HEK293 (cell line): ENCODE measurements around the gene HES1.
A peak's percentile ranks its signal among the peaks of the same experiment; 100 is the strongest.

ENCODE experiments used
- CTCF ChIA-PET: fragments of 350-600 bp; formaldehyde crosslinking; extraction: SDS; loops from one replicate; lab custom pipeline; 2021; ENCODE audit warnings: antibody characterized with exemption; lab: Yijun Ruan, JAX
- POLR2A ChIA-PET: fragments of 300-600 bp; formaldehyde crosslinking; extraction: SDS; loops from one replicate; lab custom pipeline; 2020; ENCODE audit warnings: antibody characterized with exemption, inconsistent platforms; lab: Yijun Ruan, JAX
- H3K27ac ChIP-seq: fragments of 200-500 bp; sonication (Bioruptor generic); 2 replicates; pipeline ENCODE4 v1.5.1; 2014; ENCODE audit warnings: low read depth, low read length, control low read depth, inconsistent platforms; ENCODE audit errors: extremely low read depth
- H3K36me3 ChIP-seq, 2 experiments: fragments of 200-500 bp in 1 of 2; sonication (Bioruptor generic) in 1 of 2; 1 replicate in 1 of 2; 2 replicates in 1 of 2; pipeline ENCODE4 v1.5.1; 2014 to 2017; ENCODE audit warnings: inconsistent platforms in 2 of 2, low read length in 2 of 2; ENCODE audit not compliant: control insufficient read depth in 2 of 2, insufficient read depth in 1 of 2
- H3K4me1 ChIP-seq: fragments of 200-500 bp; sonication (Bioruptor generic); 2 replicates; pipeline ENCODE4 v1.5.1; 2014; ENCODE audit warnings: mild to moderate bottlenecking, low read length, inconsistent platforms; ENCODE audit not compliant: control insufficient read depth, insufficient read depth
- H3K4me3 ChIP-seq: 2 replicates; pipeline ENCODE4 v1.5.1; 2011; ENCODE audit warnings: low read depth, mild to moderate bottlenecking, control low read depth, low read length, moderate library complexity
- H3K9me3 ChIP-seq: fragments of 200-500 bp; sonication (Bioruptor generic); 2 replicates; pipeline ENCODE4 v1.5.1; 2014; ENCODE audit warnings: low read depth, low read length, inconsistent platforms; ENCODE audit not compliant: control insufficient read depth, insufficient read depth
- HIC1 ChIP-seq: fragments of 450-650 bp; formaldehyde crosslinking; IDR thresholded peaks from 2 replicates; pipeline ENCODE4 v1.5.1; 2016; ENCODE audit warnings: missing biosample characterization, missing genetic modification characterization
- IKZF3 ChIP-seq: fragments of 450-650 bp; IDR thresholded peaks from 2 replicates; pipeline ENCODE4 v1.5.0; 2018; ENCODE audit warnings: missing biosample characterization, mild to moderate bottlenecking, missing genetic modification characterization, moderate library complexity
- INSM2 ChIP-seq: fragments of 450-650 bp; formaldehyde crosslinking; IDR thresholded peaks from 2 replicates; pipeline ENCODE4 v1.5.1; 2016; ENCODE audit warnings: missing biosample characterization, missing genetic modification characterization
- KLF1 ChIP-seq: fragments of 450-650 bp; formaldehyde crosslinking; IDR thresholded peaks from 2 replicates; pipeline ENCODE4 v1.5.1; 2016; ENCODE audit warnings: missing biosample characterization, missing genetic modification characterization
- KLF10 ChIP-seq: fragments of 450-650 bp; IDR thresholded peaks from 2 replicates; pipeline ENCODE4 v1.5.1; 2018; ENCODE audit warnings: missing biosample characterization, mild to moderate bottlenecking, missing genetic modification characterization
- MZF1 ChIP-seq: fragments of 450-650 bp; formaldehyde crosslinking; IDR thresholded peaks from 2 replicates; pipeline ENCODE4 v1.5.1; 2017; ENCODE audit warnings: missing biosample characterization, missing genetic modification characterization, borderline replicate concordance
- PRDM6 ChIP-seq: fragments of 450-650 bp; formaldehyde crosslinking; IDR thresholded peaks from 2 replicates; pipeline ENCODE4 v1.5.1; 2017; ENCODE audit warnings: missing biosample characterization, missing genetic modification characterization
- SP2 ChIP-seq: fragments of 450-650 bp; formaldehyde crosslinking; IDR thresholded peaks from 2 replicates; pipeline ENCODE4 v1.5.1; 2016; ENCODE audit warnings: missing biosample characterization, missing genetic modification characterization
- YY1 ChIP-seq: fragments of 450-650 bp; formaldehyde crosslinking; IDR thresholded peaks from 2 replicates; pipeline ENCODE4 v1.5.1; 2018; ENCODE audit warnings: missing biosample characterization, missing genetic modification characterization
- YY2 ChIP-seq: fragments of 450-650 bp; formaldehyde crosslinking; IDR thresholded peaks from 2 replicates; pipeline ENCODE4 v1.5.1; 2016; ENCODE audit warnings: missing biosample characterization, missing genetic modification characterization
- ZBTB17 ChIP-seq: fragments of 450-650 bp; formaldehyde crosslinking; IDR thresholded peaks from 2 replicates; pipeline ENCODE4 v1.5.1; 2016; ENCODE audit warnings: missing biosample characterization, missing genetic modification characterization
- ZBTB21 ChIP-seq: fragments of 450-650 bp; formaldehyde crosslinking; IDR thresholded peaks from 2 replicates; pipeline ENCODE4 v1.5.1; 2017; ENCODE audit warnings: missing biosample characterization, missing genetic modification characterization
- ZBTB7A ChIP-seq: fragments of 450-650 bp; formaldehyde crosslinking; IDR thresholded peaks from 2 replicates; pipeline ENCODE4 v1.5.1; 2016; ENCODE audit warnings: low read depth, missing biosample characterization, missing genetic modification characterization
- ZFP69B ChIP-seq: fragments of 450-650 bp; formaldehyde crosslinking; IDR thresholded peaks from 2 replicates; pipeline ENCODE4 v1.5.1; 2016; ENCODE audit warnings: missing biosample characterization, missing genetic modification characterization
- ZIC2 ChIP-seq: fragments of 450-650 bp; formaldehyde crosslinking; IDR thresholded peaks from 2 replicates; pipeline ENCODE4 v1.5.1; 2016; ENCODE audit warnings: missing biosample characterization, missing genetic modification characterization
- ZNF18 ChIP-seq: fragments of 450-650 bp; formaldehyde crosslinking; IDR thresholded peaks from 2 replicates; pipeline ENCODE4 v1.5.1; 2016; ENCODE audit warnings: missing biosample characterization, missing genetic modification characterization
- ZNF366 ChIP-seq: fragments of 450-650 bp; formaldehyde crosslinking; conservative IDR thresholded peaks from 2 replicates; pipeline ENCODE4 v1.5.1; 2016; ENCODE audit warnings: missing biosample characterization, missing genetic modification characterization
- ZNF513 ChIP-seq: fragments of 450-650 bp; IDR thresholded peaks from 2 replicates; pipeline ENCODE4 v1.5.1; 2018; ENCODE audit warnings: missing biosample characterization, missing genetic modification characterization
- ZNF600 ChIP-seq: fragments of 450-650 bp; formaldehyde crosslinking; IDR thresholded peaks from 2 replicates; pipeline ENCODE4 v1.5.1; 2016; ENCODE audit warnings: missing biosample characterization, missing genetic modification characterization
- ZNF610 ChIP-seq: fragments of 450-650 bp; formaldehyde crosslinking; IDR thresholded peaks from 2 replicates; pipeline ENCODE4 v1.5.1; 2016; ENCODE audit warnings: missing biosample characterization, missing genetic modification characterization, borderline replicate concordance
- ZNF629 ChIP-seq: fragments of 450-650 bp; formaldehyde crosslinking; IDR thresholded peaks from 2 replicates; pipeline ENCODE4 v1.5.1; 2017; ENCODE audit warnings: missing biosample characterization, missing genetic modification characterization
- ZSCAN4 ChIP-seq: fragments of 450-650 bp; formaldehyde crosslinking; IDR thresholded peaks from 2 replicates; pipeline ENCODE4 v1.5.1; 2017; ENCODE audit warnings: missing biosample characterization, missing genetic modification characterization

The HES1 gene

GRCh38 chr3:194139071-194139813, 3.3 kb downstream of the HES1 start (continued):
- TF ChIP-seq MZF1 (tag by site-specific recombination) (peak; percentile 26; the same call in 1 of the 2 replicates), YY2 (tag by site-specific recombination) (no peak), SP2 (tag by site-specific recombination) (peak; percentile 21; the same call in 1 of the 2 replicates), KLF10 (tag by site-specific recombination) (peak; percentile 51), PRDM6 (tag by site-specific recombination) (peak; percentile 67), ZSCAN4 (tag by site-specific recombination) (peak; percentile 45), INSM2 (tag by site-specific recombination) (peak; percentile 95), ZNF629 (tag by site-specific recombination) (peak; percentile 85), ZBTB7A (peak; percentile 10; the same call in 1 of the 2 replicates), ZIC2 (tag by site-specific recombination) (0 out of 2 replicates have a peak, but pooled peaks have one; percentile 4), KLF1 (0 out of 2 replicates have a peak, but pooled peaks have one; percentile 19), ZNF513 (tag by site-specific recombination) (peak; percentile 10; the same call in 1 of the 2 replicates), YY1 (peak; percentile 33; the same call in 1 of the 2 replicates)

GRCh38 chr3:194139814-194140391, 4.0 kb downstream of the HES1 start:
- Histone ChIP-seq H3K27ac (peak overlapping the region; percentile 100), H3K36me3 (peaks cover 5 to 26% of the 10 kb centered on the region in 2 experiments; a peak in 2 of 3 replicates), H3K4me3 (no peak overlapping the region), H3K4me1 (peaks cover 9% of the 10 kb centered on the region), H3K9me3 (no peaks in the 10 kb centered on the region)
- ChIA-PET CTCF (interaction anchor here (0.6 to 3.8 kb wide), 4 partner anchors 174 to 359 kb away, joined by 3 to 25 read pairs (median 12); no protein-coding TSS in a partner anchor), POLR2A (interaction anchor here (0.5 to 9.5 kb wide), 13 partner anchors 9 to 358 kb away, joined by 3 to 145 read pairs (median 5); no protein-coding TSS in a partner anchor)
- TF ChIP-seq ZNF366, result peak; percentile 50
- TF ChIP-seq ZBTB17, result peak; percentile 94
- peak; percentile 14 for TF ChIP-seq ZNF600
- TF ChIP-seq ZFP69B, result peak; percentile 44; the same call in 1 of the 2 replicates
- no peak for TF ChIP-seq HIC1 (tag by site-specific recombination)
- TF ChIP-seq IKZF3 (tag by site-specific recombination), result peak; percentile 15; the same call in 1 of the 2 replicates
- TF ChIP-seq PRDM6 (tag by site-specific recombination), result peak; percentile 39
- no peak for TF ChIP-seq ZNF18 (tag by site-specific recombination)
- peak; percentile 32; the same call in 1 of the 2 replicates for TF ChIP-seq ZNF610 (tag by site-specific recombination)
- TF ChIP-seq ZBTB21 (tag by site-specific recombination), result no peak
